H1 (cell line): ENCODE results near the gene CWC27.

Experiments
- ATF2 ChIP-seq: IDR thresholded peaks from 2 replicates; pipeline ENCODE4 v1.6.1; 2012; ENCODE audit warnings: low read length, inconsistent platforms
- CTCF ChIP-seq, 3 experiments: IDR thresholded peaks; 1 replicate in 2 of 3; 2 replicates in 1 of 3; pipeline versions ENCODE4 v1.5.1 to v1.6.1; 2011; ENCODE audit warnings: low read length in 3 of 3, mild to moderate bottlenecking in 3 of 3, inconsistent platforms in 2 of 3, low read depth in 1 of 3, moderate library complexity in 1 of 3; ENCODE audit not compliant: insufficient read depth in 1 of 3; ENCODE audit errors: control extremely low read depth in 1 of 3
- EP300 ChIP-seq, 2 experiments: IDR thresholded peaks; 1 replicate in 1 of 2; 2 replicates in 1 of 2; pipeline ENCODE4 v1.6.1; 2011 to 2012; ENCODE audit warnings: low read depth in 2 of 2, low read length in 2 of 2, mild to moderate bottlenecking in 2 of 2, borderline replicate concordance in 1 of 2, inconsistent platforms in 1 of 2, moderate library complexity in 1 of 2
- EZH2 ChIP-seq: fragments of 200-600 bp; sonication (generic); IDR thresholded peaks from 2 replicates; pipeline ENCODE4 v1.7.1; 2012; ENCODE audit warnings: low read depth, mild to moderate bottlenecking, moderate library complexity, low read length, inconsistent platforms; ENCODE audit not compliant: severe bottlenecking
- HDAC2 ChIP-seq, 2 experiments: fragments of 300-600 bp in 1 of 2; sonication (generic) in 1 of 2; IDR thresholded peaks; 2 replicates each; pipeline ENCODE4 v1.6.1; 2011 to 2012; ENCODE audit warnings: low read depth in 2 of 2, low read length in 2 of 2, mild to moderate bottlenecking in 2 of 2, moderate library complexity in 2 of 2, borderline replicate concordance in 1 of 2, inconsistent platforms in 1 of 2
- MAFK ChIP-seq: IDR thresholded peaks from 2 replicates; pipeline ENCODE4 v1.6.1; 2012; ENCODE audit warnings: low read depth, mild to moderate bottlenecking, improper control_type of control experiment, low read length
- NRF1 ChIP-seq: IDR thresholded peaks from 2 replicates; pipeline ENCODE4 v1.6.1; 2011; ENCODE audit warnings: mild to moderate bottlenecking, low read depth, low read length, improper control_type of control experiment
- POLR2AphosphoS5 ChIP-seq: IDR thresholded peaks from 2 replicates; pipeline ENCODE4 v1.6.1; 2011; ENCODE audit warnings: low read depth, low read length
- RFX5 ChIP-seq: IDR thresholded peaks from 2 replicates; pipeline ENCODE4 v1.6.1; 2011; ENCODE audit warnings: low read depth, low read length, improper control_type of control experiment, borderline replicate concordance
- RXRA ChIP-seq: IDR thresholded peaks from 2 replicates; pipeline ENCODE4 v1.6.1; 2011; ENCODE audit warnings: low read depth, mild to moderate bottlenecking, low read length, moderate library complexity; ENCODE audit not compliant: insufficient read depth
- SUZ12 ChIP-seq: fragments of 200-600 bp; sonication (generic); IDR thresholded peaks from 2 replicates; pipeline ENCODE4 v1.6.1; 2012; ENCODE audit warnings: mild to moderate bottlenecking, inconsistent platforms, low read length, moderate library complexity, mixed read lengths
- TCF12 ChIP-seq: IDR thresholded peaks from 2 replicates; pipeline ENCODE4 v1.6.1; 2011; ENCODE audit warnings: low read depth, mild to moderate bottlenecking, low read length
- USF2 ChIP-seq: IDR thresholded peaks from 2 replicates; pipeline ENCODE4 v1.6.1; 2011; ENCODE audit warnings: low read length, improper control_type of control experiment

GRCh38 chr5:64923151-64923685 is 154.5 kb downstream of the CWC27 start:
- TF ChIP-seq RFX5 (no peak), EZH2 (no peak), HDAC2 (IDR thresholded peaks at IDR 0.05; ENCODE audit: borderline replicate concordance in 1 of 2, low read depth in 2 of 2, low read length in 2 of 2) (no peak), NRF1 (no peak), ATF2 (no peak), TCF12 (no peak), RXRA (no peak), SUZ12 (no peak), POLR2AphosphoS5 (no peak), USF2 (no peak), CTCF (IDR thresholded peaks at IDR 0.05; ENCODE audit: control extremely low read depth in 1 of 3, insufficient read depth in 1 of 3, low read depth in 1 of 3, low read length in 3 of 3) (no peak), MAFK (no peak), EP300 (IDR thresholded peaks at IDR 0.05; ENCODE audit: borderline replicate concordance in 1 of 2, low read depth in 2 of 2, low read length in 2 of 2) (no peak)
